ENCODE data around the gene IFFO2.

Gene IFFO2

DNA sequence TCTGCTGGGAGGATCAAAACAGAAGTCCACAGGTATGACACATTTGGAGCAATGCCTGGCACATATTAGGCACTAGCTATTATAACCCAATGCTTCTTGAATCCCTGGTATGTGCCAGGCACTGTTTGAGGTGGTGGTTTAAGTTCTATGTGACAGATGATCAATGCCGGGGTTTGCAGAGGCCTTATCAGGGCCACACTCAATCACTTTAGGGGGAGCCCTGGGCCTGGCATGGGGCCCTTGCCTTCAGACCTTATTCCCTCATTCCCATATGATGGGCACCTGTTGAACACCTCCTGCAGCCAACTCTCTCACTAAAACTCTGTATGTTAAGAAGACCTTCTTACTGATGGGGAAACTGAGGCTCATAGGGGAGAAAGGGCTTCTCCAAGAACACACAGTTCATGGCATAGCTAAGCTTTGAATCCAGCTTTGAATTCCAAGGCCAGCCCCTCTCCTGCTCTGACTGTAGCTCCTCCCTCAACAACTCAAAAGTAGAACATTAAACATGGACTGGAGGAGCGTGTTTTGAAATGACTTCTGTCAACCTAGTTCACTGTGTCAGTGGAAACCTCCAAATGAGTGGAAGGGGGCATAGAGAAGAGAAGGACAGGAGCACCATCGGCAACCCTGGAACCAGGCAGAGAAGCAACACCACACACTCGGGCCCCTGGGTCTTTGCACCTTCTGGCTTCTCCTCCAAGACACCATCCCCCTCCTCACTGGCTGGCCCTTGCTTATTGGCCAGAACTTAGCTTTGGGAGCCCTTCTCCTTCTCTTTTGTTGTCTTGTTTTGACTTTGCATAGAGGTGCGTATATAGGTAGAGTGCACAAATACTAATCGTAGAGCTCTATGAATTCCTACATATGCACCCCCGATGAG lies 6.6 kb upstream of the IFFO2 start:
- no peak for TF ChIP-seq ZFX (IDR thresholded peaks at IDR 0.05; ENCODE audit: borderline replicate concordance)
- TF ChIP-seq CTCF (IDR thresholded peaks at IDR 0.05), result no peak

GRCh38 chr1:18962121-18962721 lies 5.7 kb upstream of the IFFO2 start:
- no peak for TF ChIP-seq ZFX (IDR thresholded peaks at IDR 0.05; ENCODE audit: borderline replicate concordance)
- no peak for TF ChIP-seq CTCF (IDR thresholded peaks at IDR 0.05)
- H3K27ac ChIP-seq, result no peak overlapping the region

More for the DNA sequence above, 6.6 kb upstream of the IFFO2 start:
- H3K27ac ChIP-seq, result no peak overlapping the region

- TF ChIP-seq CTCF (IDR thresholded peaks at IDR 0.05) (no peak), ZFX (IDR thresholded peaks at IDR 0.05; ENCODE audit: borderline replicate concordance) (no peak)
- H3K27ac ChIP-seq, result no peak overlapping the region
Observed at GRCh38 chr1:18960821-18961220, 4.3 kb upstream of the IFFO2 start.

GRCh38 chr1:18960409-18960808 lies 3.9 kb upstream of the IFFO2 start:
- TF ChIP-seq CTCF (IDR thresholded peaks at IDR 0.05) (no peak), ZFX (IDR thresholded peaks at IDR 0.05; ENCODE audit: borderline replicate concordance) (no peak)
- no peak overlapping the region for H3K27ac ChIP-seq

DNA sequence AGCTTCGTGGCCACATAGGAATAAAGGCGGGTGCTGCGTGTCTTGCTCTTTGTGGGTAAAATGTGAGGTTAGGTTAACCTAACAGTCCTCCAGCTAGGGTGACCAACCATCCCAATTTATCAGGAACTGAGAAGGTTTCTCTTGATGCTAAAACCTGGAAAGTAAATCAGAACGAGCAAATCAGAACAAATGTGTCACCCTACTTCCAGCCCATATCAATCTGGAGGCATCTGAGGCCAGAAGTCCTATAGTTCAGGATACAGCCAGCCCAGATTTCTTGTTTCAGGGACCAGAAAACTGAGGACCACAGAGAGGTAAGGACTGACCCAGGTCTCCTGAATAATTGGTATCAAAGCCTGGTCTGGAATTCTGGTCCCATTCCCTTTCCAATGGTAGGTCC lies 3.1 kb upstream of the IFFO2 start:
- no peak overlapping the region for H3K27ac ChIP-seq
- TF ChIP-seq ZFX (IDR thresholded peaks at IDR 0.05; ENCODE audit: borderline replicate concordance) (no peak), CTCF (IDR thresholded peaks at IDR 0.05) (no peak)

DNA sequence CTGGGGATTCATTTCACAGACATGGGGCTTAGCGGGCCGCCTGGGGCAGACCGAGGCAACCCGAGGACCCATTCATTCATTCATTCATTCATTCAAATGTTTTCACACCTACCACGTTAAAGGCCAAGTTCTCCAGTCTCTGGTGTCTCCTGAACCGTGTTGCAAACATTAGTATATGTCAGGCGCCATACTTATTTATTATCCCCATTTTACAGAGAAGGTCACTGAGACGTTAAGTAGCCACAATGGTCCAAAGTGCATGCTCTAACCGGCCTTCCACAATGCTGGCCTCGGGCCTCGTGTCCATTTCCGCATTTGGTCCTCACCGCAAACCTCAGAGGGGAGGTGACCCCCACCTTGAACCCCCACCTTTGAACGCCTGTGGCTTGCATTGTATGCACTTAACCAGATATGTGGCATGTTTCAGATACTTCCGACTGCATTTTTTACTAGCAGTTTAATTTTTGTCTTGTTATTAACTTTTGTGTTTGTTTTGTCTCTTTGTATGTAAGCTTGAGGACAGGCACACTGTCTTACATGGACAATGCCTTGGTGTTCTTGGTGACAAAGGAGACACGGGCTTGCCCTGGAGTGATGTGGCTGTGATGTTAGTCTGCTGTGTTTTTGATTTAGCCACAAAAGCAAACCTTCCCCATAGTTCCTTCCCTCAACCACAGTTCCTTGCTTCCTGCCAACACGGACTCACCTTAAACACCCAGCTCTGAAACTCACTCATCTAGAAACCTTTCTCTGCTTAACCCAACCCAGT lies 1.2 kb upstream of the IFFO2 start:
- no peak for TF ChIP-seq ZFX (IDR thresholded peaks at IDR 0.05; ENCODE audit: borderline replicate concordance)
- no peak for TF ChIP-seq CTCF (IDR thresholded peaks at IDR 0.05)
- no peak overlapping the region for H3K27ac ChIP-seq

All from 22Rv1 (cell line).